ENCODE measurements around the gene ELMO3.

The ELMO3 gene

GRCh38 chr16:67197704-67198103 is 1.2 kb upstream of the ELMO3 start:
- Histone ChIP-seq H3K36me3 (peaks cover 41 to 80% (median 59%) of the 10 kb centered on the region in 3 donors), H3K4me3 (no peak overlapping the region), H3K27me3 (no peaks in the 10 kb centered on the region), H3K27ac (no peak overlapping the region), H3K9me3 (no peaks in the 10 kb centered on the region), H3K4me1 (peaks cover 8 to 39% (median 16%) of the 10 kb centered on the region in 4 donors)
- TF ChIP-seq, protein P1, sequence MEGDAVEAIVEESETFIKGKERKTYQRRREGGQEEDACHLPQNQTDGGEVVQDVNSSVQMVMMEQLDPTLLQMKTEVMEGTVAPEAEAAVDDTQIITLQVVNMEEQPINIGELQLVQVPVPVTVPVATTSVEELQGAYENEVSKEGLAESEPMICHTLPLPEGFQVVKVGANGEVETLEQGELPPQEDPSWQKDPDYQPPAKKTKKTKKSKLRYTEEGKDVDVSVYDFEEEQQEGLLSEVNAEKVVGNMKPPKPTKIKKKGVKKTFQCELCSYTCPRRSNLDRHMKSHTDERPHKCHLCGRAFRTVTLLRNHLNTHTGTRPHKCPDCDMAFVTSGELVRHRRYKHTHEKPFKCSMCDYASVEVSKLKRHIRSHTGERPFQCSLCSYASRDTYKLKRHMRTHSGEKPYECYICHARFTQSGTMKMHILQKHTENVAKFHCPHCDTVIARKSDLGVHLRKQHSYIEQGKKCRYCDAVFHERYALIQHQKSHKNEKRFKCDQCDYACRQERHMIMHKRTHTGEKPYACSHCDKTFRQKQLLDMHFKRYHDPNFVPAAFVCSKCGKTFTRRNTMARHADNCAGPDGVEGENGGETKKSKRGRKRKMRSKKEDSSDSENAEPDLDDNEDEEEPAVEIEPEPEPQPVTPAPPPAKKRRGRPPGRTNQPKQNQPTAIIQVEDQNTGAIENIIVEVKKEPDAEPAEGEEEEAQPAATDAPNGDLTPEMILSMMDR (IDR thresholded peaks at IDR 0.05) = no peak
- no peak for DNase-seq
- intact Hi-C loops (cut with DNase I; ENCODE audit: low total_unique reads) = no loop called here

DNA sequence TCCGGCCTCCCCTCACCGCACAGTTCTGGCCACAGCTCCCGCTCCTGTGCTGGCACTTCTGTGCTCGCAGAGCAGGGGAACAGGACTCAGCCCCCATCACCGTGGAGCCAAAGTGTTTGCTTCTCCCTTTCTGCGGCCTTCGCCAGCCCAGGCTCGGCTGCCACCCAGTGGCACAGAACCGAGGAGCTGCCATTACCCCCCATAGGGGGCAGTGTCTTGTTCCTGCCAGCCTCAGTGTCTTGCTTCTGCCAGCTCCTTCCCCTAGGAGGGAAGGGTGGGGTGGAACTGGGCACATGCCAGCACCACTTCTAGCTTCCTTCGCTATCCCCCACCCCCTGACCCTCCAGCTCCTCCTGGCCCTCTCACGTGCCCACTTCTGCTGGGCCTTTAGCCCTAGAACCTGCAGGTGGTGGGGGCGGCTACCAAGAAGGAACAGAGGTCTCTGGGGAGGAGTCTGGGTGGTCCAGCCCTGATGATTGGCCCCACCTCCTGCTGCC is 645 bp upstream of the ELMO3 start:
- Histone ChIP-seq H3K4me3 (no peak overlapping the region), H3K36me3 (peaks cover 42 to 82% (median 63%) of the 10 kb centered on the region in 3 donors), H3K27ac (peak overlapping the region in 1 of 2 donors; percentile 11), H3K9me3 (no peaks in the 10 kb centered on the region), H3K4me1 (peaks cover 2 to 33% (median 10%) of the 10 kb centered on the region in 4 donors), H3K27me3 (no peaks in the 10 kb centered on the region)
- intact Hi-C loops (cut with DNase I; ENCODE audit: low total_unique reads) = no loop called here
- no peak for DNase-seq
- TF ChIP-seq, protein P1 (IDR thresholded peaks at IDR 0.05) = peak; percentile 33 to 45

DNA sequence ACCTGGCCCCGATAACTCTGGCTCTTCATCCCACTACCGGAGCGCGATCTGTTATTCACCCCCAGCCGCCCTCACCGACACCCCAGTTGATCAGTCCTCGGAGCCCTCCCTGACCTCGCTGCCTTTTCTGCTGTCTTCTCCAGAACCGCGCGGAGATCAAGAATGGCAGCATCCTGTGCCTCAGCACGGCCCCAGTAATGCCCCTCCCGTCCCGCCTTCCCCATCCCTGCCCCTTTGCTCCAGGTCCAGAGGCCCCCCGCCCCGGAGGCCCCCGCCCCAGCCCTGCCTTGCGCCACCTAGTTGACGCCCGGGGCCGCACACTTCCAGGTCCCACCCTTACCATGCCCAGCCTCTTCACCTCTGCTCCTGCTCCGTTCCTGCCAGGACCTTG is 872 bp downstream of the ELMO3 start:
- H3K9me3 ChIP-seq = no peaks in the 10 kb centered on the region
- H3K27ac ChIP-seq = no peak overlapping the region
- no peak for DNase-seq
- TF ChIP-seq, protein P1 (IDR thresholded peaks at IDR 0.05) = no peak
- H3K4me1 ChIP-seq = peaks cover 0 to 21% (median 4%) of the 10 kb centered on the region in 4 donors
- H3K36me3 ChIP-seq = peaks cover 38 to 80% (median 57%) of the 10 kb centered on the region in 3 donors
- intact Hi-C loops (cut with DNase I; ENCODE audit: low total_unique reads) = no loop called here
- H3K4me3 ChIP-seq = no peak overlapping the region
- no peaks in the 10 kb centered on the region for H3K27me3 ChIP-seq

- no peaks in the 10 kb centered on the region for H3K9me3 ChIP-seq
- no peak for DNase-seq
- H3K27me3 ChIP-seq = no peaks in the 10 kb centered on the region
- H3K4me3 ChIP-seq = no peak overlapping the region
- no peak overlapping the region for H3K27ac ChIP-seq
- TF ChIP-seq, protein P1 (IDR thresholded peaks at IDR 0.05) = no peak
- peaks cover 0 to 21% (median 4%) of the 10 kb centered on the region in 4 donors for H3K4me1 ChIP-seq
- intact Hi-C loops (cut with DNase I; ENCODE audit: low total_unique reads) = no loop called here
- H3K36me3 ChIP-seq = peaks cover 33 to 75% (median 50%) of the 10 kb centered on the region in 3 donors
Observed at GRCh38 chr16:67200491-67200890, 1.6 kb downstream of the ELMO3 start.

DNA sequence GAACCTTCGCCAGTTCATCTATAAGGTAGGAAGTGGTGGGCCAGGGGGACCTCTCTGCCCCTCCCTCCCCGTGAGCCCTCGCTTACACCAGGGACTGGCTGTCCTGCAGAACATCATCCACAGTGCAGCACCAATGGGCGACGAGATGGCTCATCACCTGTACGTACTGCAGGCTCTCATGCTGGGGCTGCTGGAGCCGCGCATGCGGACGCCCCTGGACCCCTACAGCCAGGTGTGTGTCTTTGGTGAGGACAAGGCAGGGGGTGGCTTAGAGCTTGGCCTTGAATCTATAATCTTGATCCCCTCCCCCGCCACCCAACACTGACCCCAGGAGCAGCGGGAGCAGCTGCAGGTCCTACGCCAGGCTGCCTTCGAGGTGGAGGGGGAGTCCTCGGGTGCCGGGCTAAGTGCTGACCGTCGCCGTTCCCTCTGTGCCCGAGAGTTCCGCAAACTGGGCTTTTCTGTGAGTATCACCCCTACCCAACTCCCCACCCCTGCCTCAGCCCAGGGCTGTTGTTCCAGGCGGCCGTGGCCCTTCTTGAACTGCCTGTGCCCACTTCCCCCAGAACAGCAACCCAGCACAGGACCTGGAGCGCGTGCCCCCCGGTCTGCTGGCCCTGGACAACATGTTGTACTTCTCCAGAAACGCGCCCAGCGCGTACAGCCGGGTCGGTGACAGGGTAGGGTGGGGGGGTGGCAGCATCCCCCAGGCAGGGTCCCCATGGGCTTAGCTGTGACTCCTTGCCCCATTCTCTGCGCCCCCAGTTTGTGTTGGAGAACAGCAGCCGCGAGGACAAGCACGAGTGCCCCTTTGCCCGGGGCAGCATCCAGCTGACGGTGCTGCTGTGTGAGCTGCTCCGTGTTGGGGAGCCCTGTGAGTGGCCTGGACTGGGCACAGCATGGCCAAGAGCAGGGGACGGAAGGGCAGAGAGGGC is 2.7 kb downstream of the ELMO3 start:
- TF ChIP-seq, protein P1 (IDR thresholded peaks at IDR 0.05) = no peak
- Histone ChIP-seq H3K4me3 (no peak overlapping the region), H3K9me3 (no peaks in the 10 kb centered on the region), H3K27me3 (no peaks in the 10 kb centered on the region), H3K4me1 (peaks cover 0 to 21% (median 4%) of the 10 kb centered on the region in 4 donors), H3K27ac (no peak overlapping the region), H3K36me3 (peaks cover 21 to 73% (median 38%) of the 10 kb centered on the region in 3 donors)
- intact Hi-C loops (cut with DNase I; ENCODE audit: low total_unique reads) = no loop called here
- DNase-seq = no peak
